Muscle layer of colon (tissue), 2 donors: ENCODE measurements around the gene TUBGCP4.
A peak's percentile ranks its signal among the peaks of the same experiment; 100 is the strongest.
"Not testable (repeated sequence)": the region's sequence is repeated elsewhere in the genome, so short reads cannot be mapped to it uniquely, and the experiment has no call there.

Experiments
- H3K27ac ChIP-seq: one replicate; pipeline ENCODE4 v1.7.0; 2013; ENCODE audit warnings: low read depth, mild to moderate bottlenecking, low read length, moderate library complexity
- H3K27me3 ChIP-seq, 2 donors: one replicate each; pipeline ENCODE4 v1.7.0; 2013; ENCODE audit warnings: low read length in 2 of 2, mild to moderate bottlenecking in 2 of 2; ENCODE audit not compliant: insufficient read depth in 2 of 2, control insufficient read depth in 1 of 2
- H3K36me3 ChIP-seq: one replicate; pipeline ENCODE4 v1.7.0; 2013; ENCODE audit warnings: mild to moderate bottlenecking, low read length; ENCODE audit not compliant: insufficient read depth
- H3K4me1 ChIP-seq: one replicate; pipeline ENCODE4 v1.7.0; 2013; ENCODE audit warnings: mild to moderate bottlenecking, low read length; ENCODE audit not compliant: insufficient read depth
- H3K4me3 ChIP-seq, 2 donors: one replicate each; pipeline ENCODE4 v1.7.0; 2013; ENCODE audit warnings: low read length in 2 of 2, low read depth in 1 of 2, mild to moderate bottlenecking in 1 of 2, moderate library complexity in 1 of 2
- H3K9ac ChIP-seq: one replicate; pipeline ENCODE4 v1.7.0; 2013; ENCODE audit warnings: low read length
- H3K9me3 ChIP-seq: one replicate; pipeline ENCODE4 v1.7.0; 2013; ENCODE audit warnings: mild to moderate bottlenecking, low read length
- donor health status: abdominal sarcoma.
- donor health status: Adenocarcinoma of cecum.

TUBGCP4 gene

GRCh38 chr15:43361313-43361903, 9.5 kb upstream of the TUBGCP4 start:
- no peak overlapping the region for H3K9ac ChIP-seq
- H3K9me3 ChIP-seq, result peaks cover 41% of the 10 kb centered on the region
- no peaks in the 10 kb centered on the region for H3K4me1 ChIP-seq
- peak overlapping the region in 1 of 2 donors; percentile 2 for H3K4me3 ChIP-seq
- no peaks in the 10 kb centered on the region for H3K27me3 ChIP-seq
- H3K27ac ChIP-seq, result no peak overlapping the region
- H3K36me3 ChIP-seq, result peaks cover 65% of the 10 kb centered on the region

GRCh38 chr15:43370310-43370974, 459 bp upstream of the TUBGCP4 start:
- Histone ChIP-seq H3K9ac (peak overlapping the region; percentile 88), H3K9me3 (no peaks in the 10 kb centered on the region), H3K4me3 (peak overlapping the region; percentile 94 to 100), H3K36me3 (peaks cover 16% of the 10 kb centered on the region), H3K27me3 (no peaks in the 10 kb centered on the region), H3K4me1 (peaks cover 32% of the 10 kb centered on the region), H3K27ac (peak overlapping the region; percentile 78)

- H3K4me1 ChIP-seq, result peaks cover 8% of the 10 kb centered on the region
- no peaks in the 10 kb centered on the region for H3K27me3 ChIP-seq
- H3K9me3 ChIP-seq, result no peaks in the 10 kb centered on the region
- H3K4me3 ChIP-seq, result no peak overlapping the region
- H3K36me3 ChIP-seq, result no peaks in the 10 kb centered on the region
- no peak overlapping the region for H3K27ac ChIP-seq
- no peak overlapping the region for H3K9ac ChIP-seq
These were observed 5.3 kb downstream of the TUBGCP4 start for GRCh38 chr15:43376017-43376705.

DNA sequence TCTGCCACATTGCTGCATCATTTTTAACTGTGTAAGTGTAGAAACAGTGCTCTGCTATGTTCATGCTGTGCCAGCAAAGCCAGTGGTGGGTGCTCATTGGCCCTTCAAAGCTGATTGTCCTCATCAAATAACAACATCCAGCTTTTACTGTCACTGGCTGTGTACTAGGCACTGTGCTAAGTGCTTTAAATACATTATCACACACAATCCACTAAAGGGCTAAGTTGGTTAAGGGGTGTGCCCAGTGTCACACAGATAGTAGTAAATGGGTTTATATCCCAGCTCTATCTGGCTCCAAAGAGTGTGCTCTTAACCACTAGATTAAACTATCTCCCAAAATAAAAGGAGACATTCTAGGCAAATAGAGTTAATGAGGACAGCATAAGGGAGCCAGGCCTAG, 7.7 kb downstream of the TUBGCP4 start:
- H3K27me3 ChIP-seq, result no peaks in the 10 kb centered on the region
- H3K27ac ChIP-seq, result no peak overlapping the region
- H3K9me3 ChIP-seq, result no peaks in the 10 kb centered on the region
- no peak overlapping the region for H3K4me3 ChIP-seq
- no peaks in the 10 kb centered on the region for H3K4me1 ChIP-seq
- no peaks in the 10 kb centered on the region for H3K36me3 ChIP-seq
- no peak overlapping the region for H3K9ac ChIP-seq

GRCh38 chr15:43382310-43382709, 11.4 kb downstream of the TUBGCP4 start:
- no peaks in the 10 kb centered on the region for H3K4me1 ChIP-seq
- H3K36me3 ChIP-seq, result peaks cover 28% of the 10 kb centered on the region
- no peaks in the 10 kb centered on the region for H3K9me3 ChIP-seq
- no peak overlapping the region for H3K4me3 ChIP-seq
- no peak overlapping the region for H3K9ac ChIP-seq
- no peaks in the 10 kb centered on the region for H3K27me3 ChIP-seq
- no peak overlapping the region for H3K27ac ChIP-seq

DNA sequence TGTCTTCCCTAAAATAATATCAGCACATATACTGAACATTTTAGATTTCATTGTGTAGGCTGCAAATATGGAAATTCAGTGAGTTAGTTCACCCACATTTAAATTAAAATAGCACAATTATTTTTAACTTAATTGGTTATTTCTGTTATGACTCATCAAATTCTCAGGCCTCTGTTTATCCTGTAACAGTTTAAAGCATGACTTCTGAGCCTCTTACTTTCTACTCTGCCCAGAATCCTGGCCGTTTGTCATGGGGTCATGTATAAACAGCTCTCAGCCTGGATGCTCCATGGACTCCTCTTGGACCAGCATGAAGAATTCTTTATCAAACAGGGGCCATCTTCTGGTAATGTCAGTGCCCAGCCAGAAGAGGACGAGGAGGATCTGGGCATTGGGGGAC, 12.2 kb downstream of the TUBGCP4 start:
- Histone ChIP-seq H3K27me3 (no peaks in the 10 kb centered on the region), H3K27ac (no peak overlapping the region), H3K9me3 (no peaks in the 10 kb centered on the region), H3K36me3 (peaks cover 33% of the 10 kb centered on the region), H3K9ac (no peak overlapping the region), H3K4me3 (no peak overlapping the region), H3K4me1 (no peaks in the 10 kb centered on the region)

DNA sequence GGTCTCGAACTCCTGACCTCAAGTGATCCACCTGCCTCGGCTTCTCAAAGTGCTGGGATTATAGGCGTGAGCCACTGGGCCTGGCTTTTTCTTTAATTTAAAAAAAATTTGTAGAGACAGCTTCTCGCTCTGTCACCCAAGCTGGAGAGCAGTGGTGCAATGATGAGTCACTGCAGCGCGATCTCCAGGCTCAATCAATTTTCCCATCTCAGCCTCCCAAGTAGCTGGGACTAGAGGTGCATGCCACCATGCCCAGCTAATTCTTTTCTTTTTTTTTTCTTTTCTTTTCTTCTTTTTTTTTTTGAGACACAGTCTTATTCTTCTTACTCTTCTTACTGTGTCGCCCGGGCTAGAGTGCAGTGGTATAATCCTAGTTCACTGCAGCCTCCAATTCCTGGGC, 19.8 kb downstream of the TUBGCP4 start:
- H3K4me1 ChIP-seq, result no peaks in the 10 kb centered on the region
- no peak overlapping the region for H3K27ac ChIP-seq
- H3K36me3 ChIP-seq, result peaks cover 30% of the 10 kb centered on the region
- H3K9me3 ChIP-seq, result no peaks in the 10 kb centered on the region
- no peak overlapping the region for H3K4me3 ChIP-seq
- H3K27me3 ChIP-seq, result no peaks in the 10 kb centered on the region
- no peak overlapping the region for H3K9ac ChIP-seq

GRCh38 chr15:43393592-43393991, 22.7 kb downstream of the TUBGCP4 start:
- H3K27me3 ChIP-seq, H3K27ac ChIP-seq, H3K4me1 ChIP-seq, H3K9me3 ChIP-seq, H3K9ac ChIP-seq, H3K4me3 ChIP-seq: not testable (repeated sequence)
- peaks cover 42% of the 10 kb centered on the region for H3K36me3 ChIP-seq

DNA sequence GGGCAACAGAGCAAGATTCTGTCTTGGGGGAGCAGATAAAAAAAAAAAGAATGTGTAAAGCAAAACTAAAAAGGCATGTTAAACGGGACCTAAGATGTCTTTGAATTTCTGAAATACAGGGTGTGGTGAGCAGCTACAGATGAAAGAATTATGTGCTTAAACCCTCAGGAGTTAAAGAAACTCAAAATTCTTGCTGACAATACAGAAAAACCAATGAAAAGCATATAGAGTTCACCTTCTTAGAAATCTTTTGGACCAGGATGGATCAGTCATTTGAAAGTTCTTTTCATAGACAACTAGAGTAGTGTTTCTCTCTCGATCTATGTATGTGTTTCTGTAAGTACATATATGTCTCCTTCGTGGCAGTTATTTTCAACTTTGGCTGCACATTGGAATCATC, 31.4 kb downstream of the TUBGCP4 start:
- no peak overlapping the region for H3K27ac ChIP-seq
- H3K27me3 ChIP-seq, result no peaks in the 10 kb centered on the region
- H3K9ac ChIP-seq, result no peak overlapping the region
- H3K4me3 ChIP-seq, result no peak overlapping the region
- peaks cover 14% of the 10 kb centered on the region for H3K4me1 ChIP-seq
- H3K36me3 ChIP-seq, result peaks cover 69% of the 10 kb centered on the region
- H3K9me3 ChIP-seq, result no peaks in the 10 kb centered on the region

DNA sequence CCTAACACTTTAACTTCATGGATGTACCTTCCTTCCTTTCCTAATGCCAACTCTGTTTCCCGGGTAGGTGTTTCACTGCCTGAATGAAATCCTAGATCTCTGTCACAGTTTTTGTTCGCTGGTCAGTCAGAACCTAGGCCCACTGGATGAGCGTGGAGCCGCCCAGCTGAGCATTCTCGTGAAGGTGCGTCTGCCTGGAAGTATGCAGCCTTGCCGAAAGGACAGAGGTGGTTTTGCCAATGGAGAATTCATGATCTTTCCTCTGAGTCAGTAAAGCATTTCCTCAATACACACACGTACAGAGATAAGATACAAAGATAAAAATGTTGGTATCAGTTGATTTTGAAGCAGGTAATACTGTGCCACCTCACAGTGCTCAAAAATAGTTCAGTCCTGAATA, 32.7 kb downstream of the TUBGCP4 start:
- Histone ChIP-seq H3K36me3 (peaks cover 69% of the 10 kb centered on the region), H3K4me1 (peaks cover 18% of the 10 kb centered on the region), H3K9me3 (no peaks in the 10 kb centered on the region), H3K27me3 (no peaks in the 10 kb centered on the region), H3K4me3 (no peak overlapping the region), H3K9ac (no peak overlapping the region), H3K27ac (no peak overlapping the region)

DNA sequence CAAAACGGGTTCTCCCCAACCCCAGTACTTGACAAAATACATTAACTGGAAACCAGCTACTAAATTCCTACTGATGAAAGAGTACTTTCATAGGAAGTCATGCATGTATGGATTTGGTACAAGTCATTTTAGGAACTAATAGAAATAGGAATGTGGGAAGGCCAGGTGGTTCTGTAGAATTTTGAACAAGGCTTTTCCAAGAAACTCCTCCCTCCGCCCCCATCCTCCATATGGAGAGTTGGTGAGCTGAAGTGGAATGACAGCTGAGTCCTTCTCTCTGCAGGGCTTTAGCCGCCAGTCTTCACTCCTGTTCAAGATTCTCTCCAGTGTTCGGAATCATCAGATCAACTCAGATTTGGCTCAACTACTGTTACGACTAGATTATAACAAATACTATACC, 33.2 kb downstream of the TUBGCP4 start:
- Histone ChIP-seq H3K9ac (no peak overlapping the region), H3K27ac (no peak overlapping the region), H3K9me3 (no peaks in the 10 kb centered on the region), H3K4me1 (peaks cover 18% of the 10 kb centered on the region), H3K4me3 (no peak overlapping the region), H3K27me3 (no peaks in the 10 kb centered on the region), H3K36me3 (peaks cover 69% of the 10 kb centered on the region)
